GM10248 (cell line): ENCODE data around the gene BEND5.

Experiments
- CTCF ChIA-PET: fragments of 300-600 bp; sonication (Branson Sonifier 250); formaldehyde crosslinking; extraction: SDS; loops from one replicate; lab custom pipeline; 2021; ENCODE audit warnings: antibody characterized with exemption; lab: Yijun Ruan, JAX
- POLR2A ChIA-PET: fragments of 350-650 bp; sonication (Branson Sonifier 250); formaldehyde crosslinking; extraction: SDS; loops from one replicate; lab custom pipeline; 2020; ENCODE audit warnings: antibody characterized with exemption; lab: Yijun Ruan, JAX
- DNase-seq: peaks from one replicate; pipeline ENCODE4 v3.0.0; 2012; ENCODE audit errors: extremely low spot score
- TF ChIP-seq, protein P1 (sequence below): IDR thresholded peaks from 2 replicates; pipeline ENCODE4 v1.5.1; 2012; ENCODE audit warnings: mild to moderate bottlenecking, low read depth; ENCODE audit errors: extremely low read depth, missing control alignments, control extremely low read depth

The BEND5 gene

DNA sequence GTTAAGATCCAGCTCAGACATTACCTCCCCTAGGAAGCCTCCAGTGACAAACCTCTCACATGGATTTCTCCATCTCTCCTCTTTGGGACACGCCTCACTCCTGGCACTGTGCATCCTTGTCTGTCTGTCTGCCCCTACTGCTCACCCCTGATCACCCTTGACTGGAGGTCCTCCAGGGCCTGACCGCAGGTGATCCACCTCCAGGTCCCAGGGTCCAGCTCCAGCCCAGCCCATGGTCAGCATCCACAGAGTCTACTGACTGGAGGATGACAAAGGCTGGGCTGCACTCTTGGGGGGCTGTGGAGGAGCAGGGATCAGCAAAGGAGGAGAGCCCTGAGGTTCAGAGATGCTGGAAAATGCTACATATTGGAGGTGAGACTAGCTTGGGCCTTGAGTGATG, 65.8 kb downstream of the BEND5 start:
- TF ChIP-seq, protein P1, sequence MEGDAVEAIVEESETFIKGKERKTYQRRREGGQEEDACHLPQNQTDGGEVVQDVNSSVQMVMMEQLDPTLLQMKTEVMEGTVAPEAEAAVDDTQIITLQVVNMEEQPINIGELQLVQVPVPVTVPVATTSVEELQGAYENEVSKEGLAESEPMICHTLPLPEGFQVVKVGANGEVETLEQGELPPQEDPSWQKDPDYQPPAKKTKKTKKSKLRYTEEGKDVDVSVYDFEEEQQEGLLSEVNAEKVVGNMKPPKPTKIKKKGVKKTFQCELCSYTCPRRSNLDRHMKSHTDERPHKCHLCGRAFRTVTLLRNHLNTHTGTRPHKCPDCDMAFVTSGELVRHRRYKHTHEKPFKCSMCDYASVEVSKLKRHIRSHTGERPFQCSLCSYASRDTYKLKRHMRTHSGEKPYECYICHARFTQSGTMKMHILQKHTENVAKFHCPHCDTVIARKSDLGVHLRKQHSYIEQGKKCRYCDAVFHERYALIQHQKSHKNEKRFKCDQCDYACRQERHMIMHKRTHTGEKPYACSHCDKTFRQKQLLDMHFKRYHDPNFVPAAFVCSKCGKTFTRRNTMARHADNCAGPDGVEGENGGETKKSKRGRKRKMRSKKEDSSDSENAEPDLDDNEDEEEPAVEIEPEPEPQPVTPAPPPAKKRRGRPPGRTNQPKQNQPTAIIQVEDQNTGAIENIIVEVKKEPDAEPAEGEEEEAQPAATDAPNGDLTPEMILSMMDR: no peak
- no peak for DNase-seq
- ChIA-PET POLR2A (no interaction called here), CTCF (interaction anchor here (1.4 to 2.2 kb wide), 2 partner anchors 13 to 14 kb away, joined by 4 to 9 read pairs; no protein-coding TSS in a partner anchor)

DNA sequence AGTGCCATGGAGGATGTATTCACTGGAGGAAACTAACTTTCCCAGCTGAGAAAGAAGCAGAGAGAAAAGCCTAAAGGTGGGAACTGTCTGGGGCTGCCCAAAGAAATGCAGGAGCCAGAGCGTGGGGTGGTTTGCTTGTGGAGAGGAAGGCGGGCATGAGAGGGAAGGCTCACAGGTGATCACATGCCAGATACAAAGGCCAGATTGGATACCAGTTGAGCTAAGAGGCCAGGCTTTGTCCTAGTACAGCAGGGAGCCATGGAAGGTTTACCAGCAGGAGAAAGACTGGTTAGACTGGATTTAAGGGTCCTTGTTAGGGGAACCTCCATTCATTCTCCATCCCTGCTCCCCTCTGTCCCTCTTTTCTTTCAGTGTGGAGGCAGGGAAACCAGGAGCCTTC, 66.4 kb downstream of the BEND5 start:
- TF ChIP-seq, protein P1: no peak
- ChIA-PET POLR2A (no interaction called here), CTCF (interaction anchor here (0.6 to 2.2 kb wide), 3 partner anchors 12 to 91 kb away, joined by 3 to 9 read pairs (median 4); no protein-coding TSS in a partner anchor)
- no peak for DNase-seq

DNA sequence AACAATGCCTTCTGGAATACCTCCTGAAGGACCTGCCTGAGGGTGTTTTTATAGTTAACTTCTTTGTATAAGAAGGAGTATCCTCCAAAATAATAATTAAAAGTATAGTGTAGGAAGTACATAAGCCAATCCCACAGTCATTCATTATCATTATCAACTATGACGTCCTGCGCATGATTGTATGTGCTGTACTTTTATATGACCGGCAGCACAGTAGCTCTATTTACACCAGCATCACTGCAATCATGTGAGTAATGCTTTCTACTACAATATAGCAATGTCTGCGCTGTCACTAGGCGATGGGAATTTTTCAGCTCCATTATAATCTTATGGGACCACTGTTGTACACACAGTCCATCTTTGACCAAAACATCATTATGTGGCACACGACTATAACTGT, 72.0 kb downstream of the BEND5 start:
- ChIA-PET CTCF (interaction anchor here (1.4 to 3.2 kb wide), 2 partner anchors 8 to 27 kb away, joined by 5 to 12 read pairs; no protein-coding TSS in a partner anchor), POLR2A (no interaction called here)
- TF ChIP-seq, protein P1: no peak
- DNase-seq: no peak

DNA sequence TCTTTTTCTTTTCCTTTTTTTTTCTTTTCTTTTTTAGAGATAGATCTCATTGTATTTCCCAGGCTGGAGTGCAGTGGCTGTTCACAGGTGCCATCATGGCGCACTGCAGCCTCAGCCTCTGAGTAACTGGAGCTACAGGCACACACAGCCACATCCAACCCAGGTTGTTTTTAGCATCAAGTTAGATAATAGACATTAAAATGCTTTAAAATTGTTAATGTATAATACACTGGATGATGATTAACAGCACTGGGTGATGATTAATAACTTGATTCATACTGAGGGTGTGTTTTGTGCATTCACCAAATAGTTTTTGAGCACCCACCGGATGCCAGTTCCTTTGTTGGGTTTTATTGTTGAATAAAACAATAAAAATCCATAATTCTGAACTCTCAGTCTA, 75.2 kb downstream of the BEND5 start:
- ChIA-PET CTCF (interaction anchor here (17.6 kb wide), 1 partner anchor 23 kb away, joined by 281 read pairs; no protein-coding TSS in a partner anchor), POLR2A (no interaction called here)
- no peak for DNase-seq
- TF ChIP-seq, protein P1: no peak

DNA sequence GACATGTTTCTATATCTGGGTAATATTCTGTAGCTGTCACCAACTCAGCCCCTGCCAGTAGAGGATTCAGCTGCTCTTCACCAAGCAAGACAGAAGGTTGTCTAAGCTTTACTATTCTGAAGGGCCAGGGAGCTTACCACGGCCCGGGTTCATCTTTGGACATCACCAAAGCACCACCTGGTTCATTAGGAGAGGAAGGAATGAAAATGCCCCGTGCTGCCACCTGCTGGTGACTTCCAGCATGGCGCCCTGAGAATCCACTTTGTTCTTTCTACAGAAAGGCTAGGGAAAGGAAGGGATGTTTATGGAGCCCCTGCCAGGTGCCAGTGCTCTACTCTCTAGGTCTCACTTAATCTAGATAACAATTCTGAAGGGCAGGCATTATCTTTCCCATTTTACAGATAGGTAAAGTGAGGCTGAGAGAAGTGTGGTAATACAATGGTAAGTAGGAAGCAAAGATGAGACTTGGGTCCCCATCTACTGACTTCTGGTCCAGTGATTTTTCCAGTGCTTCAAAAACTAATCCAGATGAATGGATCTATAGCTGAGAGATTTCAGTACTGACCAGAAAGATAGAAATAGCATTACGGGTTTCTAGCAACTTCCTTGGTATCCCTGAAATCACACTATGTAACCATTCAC, 79.5 kb downstream of the BEND5 start:
- DNase-seq: peak; percentile 54

DNA sequence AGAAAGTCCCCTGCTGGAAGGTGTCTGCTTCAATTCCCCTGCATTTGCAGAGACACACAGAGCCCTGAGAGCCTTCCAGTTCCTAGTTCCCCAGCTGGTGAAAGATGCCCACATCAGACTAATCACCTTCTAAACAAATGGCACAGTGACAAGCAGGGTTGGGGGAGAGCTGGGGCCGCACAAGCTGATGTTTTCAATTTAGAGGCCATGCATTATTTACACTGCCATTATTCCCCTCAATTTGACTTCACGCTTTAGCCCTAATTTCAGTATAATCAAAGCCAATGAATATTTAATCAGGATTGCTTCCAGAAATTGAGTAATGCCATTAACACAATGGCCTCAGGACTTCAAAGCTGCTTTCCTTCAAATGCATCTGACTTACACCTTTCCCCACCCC, 81.5 kb downstream of the BEND5 start:
- DNase-seq: no peak
- ChIA-PET CTCF (interaction anchor here (1.5 to 17.6 kb wide), 3 partner anchors 17 to 585 kb away, joined by 5 to 281 read pairs (median 7); no protein-coding TSS in a partner anchor), POLR2A (no interaction called here)
- TF ChIP-seq, protein P1: no peak

More for the DNA sequence above, 79.5 kb downstream of the BEND5 start:
- ChIA-PET POLR2A (no interaction called here), CTCF (interaction anchor here (0.8 to 17.6 kb wide), 22 partner anchors 8 to 144 kb away, joined by 3 to 281 read pairs (median 4); no protein-coding TSS in a partner anchor)
- TF ChIP-seq, protein P1: peak; percentile 92
